ENCODE data around the gene BCAS3. TPM values are rescaled to one million over a fixed set of nuclear protein-coding genes. Genes with fewer than 3 reads are reported as not detected.
A peak's percentile ranks its signal among the peaks of the same experiment; 100 is the strongest.

The BCAS3 gene
- total and polyA plus RNA-seq, 4 donors = 5.8 to 24.6 (median 10.1) TPM

DNA sequence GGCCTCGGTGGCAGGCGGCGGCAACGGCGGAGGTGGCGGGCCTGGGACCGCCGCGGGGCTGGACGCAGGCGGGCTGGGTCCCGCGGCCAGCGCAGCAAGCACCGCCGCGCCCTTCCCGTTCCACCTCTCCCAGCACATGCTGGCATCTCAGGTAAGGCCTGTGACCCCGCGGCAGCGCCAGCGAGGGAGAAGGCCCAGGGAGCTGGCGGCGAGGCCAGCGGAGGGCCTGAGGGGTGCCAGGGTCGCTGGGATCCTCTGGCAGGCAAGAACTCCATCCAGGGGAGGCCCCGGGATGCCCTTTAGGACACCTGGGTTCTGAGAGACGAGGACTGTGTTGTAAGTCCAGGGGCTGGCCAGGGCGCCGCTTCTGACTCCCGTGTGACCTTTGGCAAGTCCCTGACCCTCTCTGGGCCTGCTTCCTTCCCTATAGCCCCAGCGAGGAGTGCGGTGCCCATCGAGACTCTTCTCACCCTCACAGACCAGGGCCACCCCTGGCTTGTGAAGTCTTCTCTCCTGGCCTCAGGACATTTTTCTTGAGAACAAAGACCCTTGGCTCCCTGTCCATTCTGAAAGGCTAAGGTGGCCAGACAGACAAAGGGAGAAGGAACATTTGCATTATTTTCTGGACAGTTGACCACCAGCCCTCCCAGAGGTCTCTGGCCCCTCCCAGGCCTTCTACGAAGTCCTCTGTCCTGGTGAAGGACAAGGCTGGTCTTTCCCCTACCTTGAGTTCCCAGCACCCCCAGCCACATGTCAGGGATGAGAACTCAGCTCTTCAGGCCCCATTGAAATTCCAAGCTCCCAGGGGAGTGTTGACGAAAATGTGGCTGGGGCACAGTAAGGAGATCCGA, 728.3 kb downstream of the BCAS3 start:
- WGBS = 53% methylated on average over 37 of the region's 37 CpGs
- H3K9ac ChIP-seq (ENCODE audit: low read depth in 1 of 2, low read length in 2 of 2) = no peak overlapping the region
- no peak for TF ChIP-seq YY1 (IDR thresholded peaks at IDR 0.05)
- no peak for TF ChIP-seq JUND (IDR thresholded peaks at IDR 0.05)
- TF ChIP-seq, protein P1, sequence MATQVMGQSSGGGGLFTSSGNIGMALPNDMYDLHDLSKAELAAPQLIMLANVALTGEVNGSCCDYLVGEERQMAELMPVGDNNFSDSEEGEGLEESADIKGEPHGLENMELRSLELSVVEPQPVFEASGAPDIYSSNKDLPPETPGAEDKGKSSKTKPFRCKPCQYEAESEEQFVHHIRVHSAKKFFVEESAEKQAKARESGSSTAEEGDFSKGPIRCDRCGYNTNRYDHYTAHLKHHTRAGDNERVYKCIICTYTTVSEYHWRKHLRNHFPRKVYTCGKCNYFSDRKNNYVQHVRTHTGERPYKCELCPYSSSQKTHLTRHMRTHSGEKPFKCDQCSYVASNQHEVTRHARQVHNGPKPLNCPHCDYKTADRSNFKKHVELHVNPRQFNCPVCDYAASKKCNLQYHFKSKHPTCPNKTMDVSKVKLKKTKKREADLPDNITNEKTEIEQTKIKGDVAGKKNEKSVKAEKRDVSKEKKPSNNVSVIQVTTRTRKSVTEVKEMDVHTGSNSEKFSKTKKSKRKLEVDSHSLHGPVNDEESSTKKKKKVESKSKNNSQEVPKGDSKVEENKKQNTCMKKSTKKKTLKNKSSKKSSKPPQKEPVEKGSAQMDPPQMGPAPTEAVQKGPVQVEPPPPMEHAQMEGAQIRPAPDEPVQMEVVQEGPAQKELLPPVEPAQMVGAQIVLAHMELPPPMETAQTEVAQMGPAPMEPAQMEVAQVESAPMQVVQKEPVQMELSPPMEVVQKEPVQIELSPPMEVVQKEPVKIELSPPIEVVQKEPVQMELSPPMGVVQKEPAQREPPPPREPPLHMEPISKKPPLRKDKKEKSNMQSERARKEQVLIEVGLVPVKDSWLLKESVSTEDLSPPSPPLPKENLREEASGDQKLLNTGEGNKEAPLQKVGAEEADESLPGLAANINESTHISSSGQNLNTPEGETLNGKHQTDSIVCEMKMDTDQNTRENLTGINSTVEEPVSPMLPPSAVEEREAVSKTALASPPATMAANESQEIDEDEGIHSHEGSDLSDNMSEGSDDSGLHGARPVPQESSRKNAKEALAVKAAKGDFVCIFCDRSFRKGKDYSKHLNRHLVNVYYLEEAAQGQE (IDR thresholded peaks at IDR 0.05) = no peak
- no peak for TF ChIP-seq HNF4A (conservative IDR thresholded peaks at IDR 0.05)
- TF ChIP-seq FOXA1 (IDR thresholded peaks at IDR 0.05) = no peak
- TF ChIP-seq GABPA (IDR thresholded peaks at IDR 0.05 in 1 of 2, conservative IDR thresholded peaks at IDR 0.05 in 1 of 2) = no peak
- no peak for TF ChIP-seq SP1 (IDR thresholded peaks at IDR 0.05)
- TF ChIP-seq FOXA2 (IDR thresholded peaks at IDR 0.05) = no peak
- H3K27me3 ChIP-seq (ENCODE audit: control insufficient read depth in 4 of 4, insufficient read depth in 4 of 4, low read length in 3 of 4) = peaks cover 12 to 19% (median 17%) of the 10 kb centered on the region in 4 donors
- H3K4me1 ChIP-seq (ENCODE audit: control insufficient read depth in 4 of 4, insufficient read depth in 4 of 4, low read length in 3 of 4) = peaks cover 13 to 34% (median 21%) of the 10 kb centered on the region in 4 donors
- H3K4me3 ChIP-seq (ENCODE audit: low read depth in 1 of 3, low read length in 3 of 3) = peak overlapping the region in 1 of 3 donors; percentile 22
- peak overlapping the region in 1 of 2 donors; percentile 41 for H3K27ac ChIP-seq (ENCODE audit: low read depth in 1 of 2, low read length in 2 of 2)
- DNase-seq (ENCODE audit: low spot score) = no peak
- H3K9me3 ChIP-seq (ENCODE audit: control insufficient read depth in 4 of 4, low read length in 3 of 4) = no peaks in the 10 kb centered on the region
- H3K36me3 ChIP-seq (ENCODE audit: control insufficient read depth in 4 of 4, insufficient read depth in 3 of 4, low read depth in 1 of 4, low read length in 3 of 4) = no peaks in the 10 kb centered on the region

DNA sequence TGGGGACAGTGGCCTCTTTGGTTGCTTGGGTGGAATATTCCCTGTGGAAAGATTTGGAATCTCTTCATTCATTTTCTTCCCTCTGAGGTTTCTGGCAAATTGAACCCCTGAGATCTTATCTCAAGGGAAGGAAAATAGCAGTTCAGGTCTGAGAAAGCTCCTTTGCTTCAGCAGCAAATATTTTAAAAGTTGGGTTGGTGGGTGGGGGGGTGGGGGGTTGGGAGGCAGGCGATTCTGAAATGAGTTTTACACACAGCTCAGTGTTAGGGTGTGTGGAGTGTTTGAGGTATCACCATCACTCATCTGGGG, 728.8 kb downstream of the BCAS3 start:
- TF ChIP-seq FOXA1 (IDR thresholded peaks at IDR 0.05) (no peak), JUND (IDR thresholded peaks at IDR 0.05) (no peak), TAF1 (conservative IDR thresholded peaks at IDR 0.05) (no peak), FOXA2 (IDR thresholded peaks at IDR 0.05) (no peak), RXRA (IDR thresholded peaks at IDR 0.05) (no peak), HNF4G (IDR thresholded peaks at IDR 0.05) (no peak), RAD21 (IDR thresholded peaks at IDR 0.05) (no peak), SP1 (IDR thresholded peaks at IDR 0.05) (no peak), HNF4A (conservative IDR thresholded peaks at IDR 0.05) (no peak), YY1 (IDR thresholded peaks at IDR 0.05) (no peak)
- TF ChIP-seq, protein P2, sequence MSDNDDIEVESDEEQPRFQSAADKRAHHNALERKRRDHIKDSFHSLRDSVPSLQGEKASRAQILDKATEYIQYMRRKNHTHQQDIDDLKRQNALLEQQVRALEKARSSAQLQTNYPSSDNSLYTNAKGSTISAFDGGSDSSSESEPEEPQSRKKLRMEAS (IDR thresholded peaks at IDR 0.05) = no peak
- TF ChIP-seq, protein P3, sequence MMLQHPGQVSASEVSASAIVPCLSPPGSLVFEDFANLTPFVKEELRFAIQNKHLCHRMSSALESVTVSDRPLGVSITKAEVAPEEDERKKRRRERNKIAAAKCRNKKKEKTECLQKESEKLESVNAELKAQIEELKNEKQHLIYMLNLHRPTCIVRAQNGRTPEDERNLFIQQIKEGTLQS (IDR thresholded peaks at IDR 0.05) = no peak
- TF ChIP-seq, protein P4, sequence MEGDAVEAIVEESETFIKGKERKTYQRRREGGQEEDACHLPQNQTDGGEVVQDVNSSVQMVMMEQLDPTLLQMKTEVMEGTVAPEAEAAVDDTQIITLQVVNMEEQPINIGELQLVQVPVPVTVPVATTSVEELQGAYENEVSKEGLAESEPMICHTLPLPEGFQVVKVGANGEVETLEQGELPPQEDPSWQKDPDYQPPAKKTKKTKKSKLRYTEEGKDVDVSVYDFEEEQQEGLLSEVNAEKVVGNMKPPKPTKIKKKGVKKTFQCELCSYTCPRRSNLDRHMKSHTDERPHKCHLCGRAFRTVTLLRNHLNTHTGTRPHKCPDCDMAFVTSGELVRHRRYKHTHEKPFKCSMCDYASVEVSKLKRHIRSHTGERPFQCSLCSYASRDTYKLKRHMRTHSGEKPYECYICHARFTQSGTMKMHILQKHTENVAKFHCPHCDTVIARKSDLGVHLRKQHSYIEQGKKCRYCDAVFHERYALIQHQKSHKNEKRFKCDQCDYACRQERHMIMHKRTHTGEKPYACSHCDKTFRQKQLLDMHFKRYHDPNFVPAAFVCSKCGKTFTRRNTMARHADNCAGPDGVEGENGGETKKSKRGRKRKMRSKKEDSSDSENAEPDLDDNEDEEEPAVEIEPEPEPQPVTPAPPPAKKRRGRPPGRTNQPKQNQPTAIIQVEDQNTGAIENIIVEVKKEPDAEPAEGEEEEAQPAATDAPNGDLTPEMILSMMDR (IDR thresholded peaks at IDR 0.05; ENCODE audit: low read depth, low read length, missing input control) = no peak
- TF ChIP-seq, protein P5, sequence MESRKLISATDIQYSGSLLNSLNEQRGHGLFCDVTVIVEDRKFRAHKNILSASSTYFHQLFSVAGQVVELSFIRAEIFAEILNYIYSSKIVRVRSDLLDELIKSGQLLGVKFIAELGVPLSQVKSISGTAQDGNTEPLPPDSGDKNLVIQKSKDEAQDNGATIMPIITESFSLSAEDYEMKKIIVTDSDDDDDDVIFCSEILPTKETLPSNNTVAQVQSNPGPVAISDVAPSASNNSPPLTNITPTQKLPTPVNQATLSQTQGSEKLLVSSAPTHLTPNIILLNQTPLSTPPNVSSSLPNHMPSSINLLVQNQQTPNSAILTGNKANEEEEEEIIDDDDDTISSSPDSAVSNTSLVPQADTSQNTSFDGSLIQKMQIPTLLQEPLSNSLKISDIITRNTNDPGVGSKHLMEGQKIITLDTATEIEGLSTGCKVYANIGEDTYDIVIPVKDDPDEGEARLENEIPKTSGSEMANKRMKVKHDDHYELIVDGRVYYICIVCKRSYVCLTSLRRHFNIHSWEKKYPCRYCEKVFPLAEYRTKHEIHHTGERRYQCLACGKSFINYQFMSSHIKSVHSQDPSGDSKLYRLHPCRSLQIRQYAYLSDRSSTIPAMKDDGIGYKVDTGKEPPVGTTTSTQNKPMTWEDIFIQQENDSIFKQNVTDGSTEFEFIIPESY (IDR thresholded peaks at IDR 0.05) = no peak
- TF ChIP-seq, protein P1 (IDR thresholded peaks at IDR 0.05) = no peak
- no peaks in the 10 kb centered on the region for H3K36me3 ChIP-seq (ENCODE audit: control insufficient read depth in 4 of 4, insufficient read depth in 3 of 4, low read depth in 1 of 4, low read length in 3 of 4)
- peaks cover 16 to 37% (median 25%) of the 10 kb centered on the region in 4 donors for H3K4me1 ChIP-seq (ENCODE audit: control insufficient read depth in 4 of 4, insufficient read depth in 4 of 4, low read length in 3 of 4)
- no peaks in the 10 kb centered on the region for H3K9me3 ChIP-seq (ENCODE audit: control insufficient read depth in 4 of 4, low read length in 3 of 4)
- 69% methylated on average over 1 of the region's 1 CpG for WGBS
- no peak overlapping the region for H3K9ac ChIP-seq (ENCODE audit: low read depth in 1 of 2, low read length in 2 of 2)
- no peak for DNase-seq (ENCODE audit: low spot score)
- H3K4me3 ChIP-seq (ENCODE audit: low read depth in 1 of 3, low read length in 3 of 3) = no peak overlapping the region
- H3K27me3 ChIP-seq (ENCODE audit: control insufficient read depth in 4 of 4, insufficient read depth in 4 of 4, low read length in 3 of 4) = peaks cover 10 to 19% (median 14%) of the 10 kb centered on the region in 4 donors
- peak overlapping the region in 1 of 2 donors; percentile 41 for H3K27ac ChIP-seq (ENCODE audit: low read depth in 1 of 2, low read length in 2 of 2)
